ENCODE results near the gene ACBD4.

- no peak for TF ChIP-seq CTCF (IDR thresholded peaks at IDR 0.05; ENCODE audit: insufficient read depth, low read length)
- TF ChIP-seq GABPA (IDR thresholded peaks at IDR 0.05; ENCODE audit: low read depth), result no peak
- no peak for TF ChIP-seq REST (IDR thresholded peaks at IDR 0.05; ENCODE audit: insufficient replicate concordance, low read depth)
- TF ChIP-seq POLR2AphosphoS5 (IDR thresholded peaks at IDR 0.05; ENCODE audit: low read depth), result no peak
- TF ChIP-seq SPI1 (IDR thresholded peaks at IDR 0.05; ENCODE audit: borderline replicate concordance, low read depth), result no peak
Observed at GRCh38 chr17:45087978-45088377, 47.5 kb upstream of the ACBD4 start.
